Measurements from ENCODE around the gene PPFIBP1. TPM values are rescaled to one million over a fixed set of nuclear protein-coding genes. Genes with fewer than 3 reads are reported as not detected.

The PPFIBP1 gene
- total and polyA plus RNA-seq, 9 donors = 61.3 to 216 (median 155) TPM

- WGBS, 3 donors = 93 to 97% (median 95%) methylated on average over 2 of the region's 2 CpGs
- intact Hi-C loops (cut with DNase I) = no loop called here
These were observed 17.3 kb upstream of the PPFIBP1 start for GRCh38 chr12:27506645-27507189.

GRCh38 chr12:27508736-27509431, 15.1 kb upstream of the PPFIBP1 start:
- H3K36me3 ChIP-seq = no peaks in the 10 kb centered on the region
- H3K27ac ChIP-seq = no peak overlapping the region
- WGBS, 3 donors = 79 to 91% (median 89%) methylated on average over 5 of the region's 5 CpGs
- intact Hi-C loops (cut with DNase I) = no loop called here
- no peak for DNase-seq
- no peaks in the 10 kb centered on the region for H3K27me3 ChIP-seq
- no peak overlapping the region for H3K4me3 ChIP-seq
- TF ChIP-seq, protein P1, sequence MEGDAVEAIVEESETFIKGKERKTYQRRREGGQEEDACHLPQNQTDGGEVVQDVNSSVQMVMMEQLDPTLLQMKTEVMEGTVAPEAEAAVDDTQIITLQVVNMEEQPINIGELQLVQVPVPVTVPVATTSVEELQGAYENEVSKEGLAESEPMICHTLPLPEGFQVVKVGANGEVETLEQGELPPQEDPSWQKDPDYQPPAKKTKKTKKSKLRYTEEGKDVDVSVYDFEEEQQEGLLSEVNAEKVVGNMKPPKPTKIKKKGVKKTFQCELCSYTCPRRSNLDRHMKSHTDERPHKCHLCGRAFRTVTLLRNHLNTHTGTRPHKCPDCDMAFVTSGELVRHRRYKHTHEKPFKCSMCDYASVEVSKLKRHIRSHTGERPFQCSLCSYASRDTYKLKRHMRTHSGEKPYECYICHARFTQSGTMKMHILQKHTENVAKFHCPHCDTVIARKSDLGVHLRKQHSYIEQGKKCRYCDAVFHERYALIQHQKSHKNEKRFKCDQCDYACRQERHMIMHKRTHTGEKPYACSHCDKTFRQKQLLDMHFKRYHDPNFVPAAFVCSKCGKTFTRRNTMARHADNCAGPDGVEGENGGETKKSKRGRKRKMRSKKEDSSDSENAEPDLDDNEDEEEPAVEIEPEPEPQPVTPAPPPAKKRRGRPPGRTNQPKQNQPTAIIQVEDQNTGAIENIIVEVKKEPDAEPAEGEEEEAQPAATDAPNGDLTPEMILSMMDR (IDR thresholded peaks at IDR 0.05) = no peak
- TF ChIP-seq POLR2A (IDR thresholded peaks at IDR 0.05) = no peak
- no peak for TF ChIP-seq EP300 (IDR thresholded peaks at IDR 0.05)
- no peaks in the 10 kb centered on the region for H3K9me3 ChIP-seq
- H3K4me1 ChIP-seq (ENCODE audit: insufficient read depth) = peaks cover 3% of the 10 kb centered on the region

More at GRCh38 chr12:27506645-27507189, 17.3 kb upstream of the PPFIBP1 start:
- no peak for TF ChIP-seq POLR2A (IDR thresholded peaks at IDR 0.05)
- TF ChIP-seq, protein P1 (IDR thresholded peaks at IDR 0.05) = no peak
- Histone ChIP-seq H3K9me3 (no peaks in the 10 kb centered on the region), H3K27ac (no peak overlapping the region), H3K4me3 (no peak overlapping the region), H3K36me3 (no peaks in the 10 kb centered on the region), H3K4me1 (ENCODE audit: insufficient read depth) (peaks cover 3% of the 10 kb centered on the region), H3K27me3 (no peaks in the 10 kb centered on the region)
- no peak for DNase-seq

DNA sequence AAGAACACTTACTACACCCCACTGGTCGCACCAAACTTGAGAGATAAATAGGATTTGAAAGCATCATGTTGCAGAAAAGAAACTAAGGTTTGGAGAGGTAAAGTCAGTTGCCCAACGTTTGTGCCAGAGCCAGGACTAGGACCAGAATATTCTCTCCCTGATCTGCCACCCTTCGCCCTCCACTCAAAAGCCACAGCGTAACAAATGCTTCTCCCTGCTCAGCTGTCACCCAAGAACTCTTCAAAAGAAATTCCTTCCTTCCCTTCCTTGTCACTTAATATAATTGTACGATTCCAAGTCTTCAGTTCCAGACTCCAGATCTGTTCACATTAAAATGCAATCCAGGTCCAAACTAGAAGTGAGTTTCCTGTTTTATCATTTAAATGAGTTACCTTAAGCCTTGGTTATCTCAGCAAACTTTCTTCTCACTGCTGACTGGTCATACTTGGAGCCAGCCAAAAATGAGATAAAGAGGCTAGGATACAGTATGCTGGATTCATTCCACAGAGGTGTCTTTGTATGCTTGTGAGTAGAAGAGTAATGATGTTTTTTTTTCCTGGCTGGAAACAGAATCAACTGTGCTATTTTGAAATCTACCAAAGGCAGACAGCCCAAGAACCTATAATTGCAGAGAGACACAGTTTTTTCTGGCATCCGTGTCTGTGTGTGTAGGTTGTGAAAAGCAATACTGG, 12.8 kb upstream of the PPFIBP1 start:
- H3K27ac ChIP-seq = no peak overlapping the region
- TF ChIP-seq, protein P1 (IDR thresholded peaks at IDR 0.05) = no peak
- TF ChIP-seq EP300 (IDR thresholded peaks at IDR 0.05) (no peak), POLR2A (IDR thresholded peaks at IDR 0.05) (no peak)

GRCh38 chr12:27511723-27512045, 12.3 kb upstream of the PPFIBP1 start:
- no peak for DNase-seq
- H3K4me3 ChIP-seq = no peak overlapping the region
- no peak overlapping the region for H3K27ac ChIP-seq
- no peaks in the 10 kb centered on the region for H3K9me3 ChIP-seq
- H3K36me3 ChIP-seq = no peaks in the 10 kb centered on the region
- peaks cover 3% of the 10 kb centered on the region for H3K4me1 ChIP-seq (ENCODE audit: insufficient read depth)
- TF ChIP-seq POLR2A (IDR thresholded peaks at IDR 0.05) (no peak), EP300 (IDR thresholded peaks at IDR 0.05) (no peak)
- no peaks in the 10 kb centered on the region for H3K27me3 ChIP-seq
- intact Hi-C loops (cut with DNase I) = no loop called here
- WGBS, 3 donors = 48 to 70% (median 69%) methylated on average over 3 of the region's 3 CpGs

More for the DNA sequence above, 12.8 kb upstream of the PPFIBP1 start:
- no peaks in the 10 kb centered on the region for H3K27me3 ChIP-seq
- H3K36me3 ChIP-seq = no peaks in the 10 kb centered on the region
- peaks cover 3% of the 10 kb centered on the region for H3K4me1 ChIP-seq (ENCODE audit: insufficient read depth)
- H3K4me3 ChIP-seq = no peak overlapping the region
- no peak for DNase-seq
- intact Hi-C loops (cut with DNase I) = no loop called here
- WGBS, 3 donors = 46 to 62% (median 58%) methylated on average over 6 of the region's 6 CpGs
- H3K9me3 ChIP-seq = no peaks in the 10 kb centered on the region
